HG02970 (cell line): Measurements from ENCODE around the gene LEKR1.
"Not testable (repeated sequence)": the region's sequence is repeated elsewhere in the genome, so short reads cannot be mapped to it uniquely, and the experiment has no call there.

Experiments used
- ATAC-seq: cut with Tn5 transposase; IDR thresholded peaks from one replicate; pipeline ENCODE4 v1.9.1; 2021; ENCODE audit warnings: mild to moderate bottlenecking, moderate library complexity, moderate number of reproducible peaks; ENCODE audit not compliant: unreplicated experiment, low FRiP score

The LEKR1 gene

DNA sequence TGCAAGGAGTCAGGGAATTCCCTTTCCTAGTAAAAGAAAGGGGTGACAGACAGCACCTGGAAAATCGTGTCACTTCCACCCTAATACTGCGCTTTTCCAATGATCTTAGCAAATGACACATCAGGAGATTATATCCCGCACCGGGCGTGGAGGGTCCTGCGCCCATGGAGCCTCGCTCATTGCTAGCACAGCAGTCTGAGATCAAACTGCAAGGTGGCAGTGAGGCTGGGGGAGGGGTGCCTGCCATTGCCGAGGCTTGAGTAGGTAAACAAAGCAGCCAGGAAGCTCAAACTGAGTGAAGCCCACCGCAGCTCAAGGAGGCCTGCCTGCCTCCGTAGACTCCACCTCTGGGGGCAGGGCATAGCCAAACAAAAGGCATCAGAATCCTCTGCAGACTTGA lies 140.2 kb downstream of the LEKR1 start:
- not testable (repeated sequence) for ATAC-seq

DNA sequence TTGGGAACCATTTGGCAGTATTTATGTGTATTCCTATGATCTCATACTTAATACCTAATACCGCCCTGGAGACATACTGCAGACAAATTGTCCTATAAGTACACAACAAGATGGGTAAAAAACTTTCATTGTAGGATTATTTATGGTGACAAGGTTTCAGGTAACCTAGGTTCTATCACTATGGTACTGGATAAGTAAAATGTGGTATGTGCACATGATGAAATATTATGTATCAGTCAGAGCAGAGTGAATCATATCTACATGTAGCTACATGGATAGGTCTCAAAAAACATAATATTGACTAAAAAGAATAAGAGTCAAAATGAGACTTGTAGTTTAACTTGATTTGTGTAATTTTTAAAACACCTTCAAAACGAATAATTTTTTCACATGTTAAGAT lies 147.8 kb downstream of the LEKR1 start:
- no peak for ATAC-seq

DNA sequence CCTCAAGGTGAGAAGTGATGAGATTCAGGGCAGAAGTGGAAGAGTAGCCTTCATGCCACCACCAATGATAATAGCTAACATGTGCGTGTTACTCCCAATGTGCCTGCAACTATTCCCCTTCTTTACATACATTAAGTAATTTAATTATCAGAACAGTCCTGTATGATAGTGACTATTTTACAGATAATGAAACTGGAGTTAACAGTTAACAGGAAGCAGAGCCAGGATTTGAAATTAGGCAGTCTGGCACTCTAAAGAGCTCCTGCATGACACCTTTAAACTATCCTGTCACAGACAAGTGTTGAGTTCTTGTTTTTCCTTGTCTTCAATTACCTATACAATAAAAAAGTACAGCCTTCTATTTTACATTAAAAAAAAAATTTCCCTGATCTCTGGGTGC lies 148.8 kb downstream of the LEKR1 start:
- ATAC-seq, result no peak

DNA sequence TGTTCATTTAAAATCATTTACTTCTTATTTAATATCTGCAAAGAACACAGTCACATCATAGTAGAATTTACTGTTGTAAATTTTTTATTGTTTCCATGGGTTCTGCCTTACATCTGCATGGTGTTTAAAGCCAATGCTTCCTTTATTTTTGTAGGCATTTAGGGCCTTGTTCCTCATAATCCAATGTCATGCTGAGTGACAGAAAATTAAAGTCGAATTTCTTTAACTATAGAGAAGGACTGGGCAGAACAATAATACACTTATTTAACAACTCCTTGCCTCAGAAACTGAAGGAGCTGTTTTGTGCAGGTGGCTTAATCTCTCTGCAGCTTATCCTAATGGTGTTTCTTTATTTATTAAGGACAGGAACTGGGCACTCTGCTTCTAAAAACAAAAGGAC lies 149.6 kb downstream of the LEKR1 start:
- no peak for ATAC-seq

DNA sequence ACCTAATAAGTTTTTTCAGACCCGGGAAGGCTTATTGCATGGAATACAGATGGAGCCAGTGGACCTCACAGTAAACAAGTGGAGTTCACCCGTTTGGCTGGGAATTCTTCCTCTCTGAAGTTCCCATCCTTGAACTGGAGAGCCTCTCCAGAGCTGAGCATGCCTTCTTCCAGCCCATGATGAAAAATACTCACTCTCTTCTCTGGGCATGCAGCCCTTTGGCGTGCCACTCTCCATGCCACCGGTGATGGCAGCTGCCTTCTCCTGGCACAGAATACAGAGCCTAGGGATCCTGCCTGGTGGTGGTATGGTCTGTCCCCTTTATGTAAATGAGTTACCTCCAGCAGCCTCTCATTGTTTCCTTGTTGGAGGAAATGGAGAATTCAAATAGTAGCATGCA lies 150.8 kb downstream of the LEKR1 start:
- ATAC-seq, result no peak

DNA sequence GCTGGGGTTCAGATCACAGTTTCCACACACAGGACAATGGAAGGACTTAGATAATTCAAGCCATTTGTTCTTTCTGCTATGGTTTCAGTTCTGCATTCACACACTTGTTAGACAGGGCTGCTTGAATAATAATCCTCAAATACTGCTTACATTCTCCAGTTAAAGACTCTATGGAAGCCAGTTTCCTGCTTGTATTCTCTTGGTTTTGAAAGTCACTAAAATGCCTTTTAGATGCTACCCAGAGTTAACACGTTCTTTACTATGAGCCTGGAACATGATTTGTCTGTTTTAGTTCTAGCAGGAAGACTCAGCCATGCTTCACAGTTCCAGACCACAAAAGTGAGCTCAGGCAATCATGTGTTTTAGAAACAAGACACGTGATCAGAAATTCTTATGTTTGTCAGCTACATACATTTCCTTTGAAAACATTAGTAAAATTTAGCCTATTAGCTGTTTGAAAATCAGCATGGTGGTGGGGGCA lies 152.4 kb downstream of the LEKR1 start:
- ATAC-seq, result peak; percentile 86

DNA sequence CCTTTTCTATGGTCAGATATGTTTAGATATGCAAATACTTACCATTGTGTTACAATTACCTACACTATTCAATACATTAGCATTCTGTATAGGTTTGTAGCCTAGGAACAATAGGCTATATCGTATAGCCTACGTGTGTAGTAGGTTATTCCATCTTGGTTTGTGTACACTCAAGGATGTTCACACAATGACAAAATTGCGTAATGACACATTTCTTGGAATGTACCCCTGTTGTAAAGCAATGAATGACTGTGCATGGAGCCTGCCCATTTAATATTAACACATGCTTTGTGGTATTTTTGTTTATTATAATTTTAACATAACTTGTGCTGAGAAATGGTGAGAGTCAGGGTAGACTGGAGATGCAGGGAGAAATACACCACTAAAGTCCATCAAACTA lies 154.9 kb downstream of the LEKR1 start:
- no peak for ATAC-seq

DNA sequence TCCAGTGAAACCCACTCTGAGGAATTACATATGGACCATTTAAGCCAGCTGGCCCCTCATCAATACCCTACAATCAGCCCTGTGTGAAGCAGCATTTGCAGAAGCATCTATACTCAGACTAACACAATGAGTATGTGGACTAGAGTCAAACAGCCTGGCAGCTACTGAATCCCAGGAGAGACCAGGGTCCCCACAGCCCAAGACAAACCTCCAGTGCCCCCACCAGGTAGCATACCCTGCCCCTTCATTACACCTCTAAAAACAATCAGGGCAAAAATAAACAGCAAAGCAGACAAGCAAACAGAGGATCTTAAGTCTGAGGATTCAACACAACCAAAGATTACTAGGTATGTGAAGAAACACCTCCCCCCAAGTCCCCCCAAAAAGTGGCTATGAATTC lies 157.4 kb downstream of the LEKR1 start:
- ATAC-seq, result no peak

DNA sequence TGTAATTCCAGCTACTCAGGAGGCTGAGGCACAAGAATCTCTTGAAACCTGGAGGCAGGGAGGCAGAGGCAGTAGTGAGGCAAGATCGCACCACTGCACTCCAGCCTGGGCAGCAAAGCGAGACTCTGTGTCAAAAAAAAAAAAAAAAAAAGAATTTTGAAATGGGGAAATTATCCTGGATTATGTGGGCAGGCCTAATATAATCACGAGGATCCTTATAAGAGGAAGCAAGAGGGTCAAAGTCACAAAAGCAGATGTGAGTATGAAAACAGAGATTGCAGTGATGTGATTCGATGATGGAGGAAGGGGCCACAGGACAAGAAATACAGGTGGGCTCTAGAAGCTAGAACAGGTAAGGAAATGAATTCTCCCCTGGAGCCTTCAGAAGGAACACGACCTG lies 159.6 kb downstream of the LEKR1 start:
- no peak for ATAC-seq

DNA sequence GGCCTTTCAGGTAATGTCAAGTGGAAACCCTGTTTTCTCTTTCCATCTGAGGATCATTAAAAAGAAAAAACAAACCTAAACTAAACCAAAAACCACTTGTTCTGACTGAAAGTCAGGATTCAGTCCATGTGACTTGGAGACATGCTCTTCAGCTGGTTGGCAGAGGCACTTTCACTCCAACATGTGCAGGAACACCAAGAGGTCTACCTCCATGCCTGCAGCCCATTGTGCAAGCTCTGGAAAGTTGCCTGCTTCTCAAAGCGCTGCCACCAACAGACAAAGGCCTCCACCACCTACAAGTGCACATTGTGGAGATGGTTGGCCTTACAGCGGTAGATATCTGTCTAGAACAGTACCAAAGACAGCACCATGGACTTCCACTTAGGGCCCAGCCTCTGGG lies 161.8 kb downstream of the LEKR1 start:
- no peak for ATAC-seq

DNA sequence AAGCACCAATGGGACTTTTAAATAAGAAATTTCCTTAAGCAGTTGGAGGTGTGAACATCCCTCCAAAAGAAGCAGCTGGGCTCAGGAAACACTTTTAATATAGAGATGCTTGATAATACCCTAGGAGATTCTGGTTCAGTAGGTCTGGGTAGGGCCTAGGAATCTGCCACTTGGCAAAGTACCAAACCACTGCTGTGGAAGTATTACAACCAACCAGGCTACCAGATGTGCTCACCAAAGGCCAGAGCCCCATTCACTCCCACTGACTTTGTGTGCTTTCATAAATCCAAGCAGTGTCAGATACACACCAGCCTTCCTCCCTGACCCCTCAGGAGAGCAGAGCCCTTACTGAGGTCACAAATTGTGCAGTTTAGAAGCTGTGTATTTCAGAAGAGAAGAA lies 171.2 kb downstream of the LEKR1 start:
- ATAC-seq, result no peak

DNA sequence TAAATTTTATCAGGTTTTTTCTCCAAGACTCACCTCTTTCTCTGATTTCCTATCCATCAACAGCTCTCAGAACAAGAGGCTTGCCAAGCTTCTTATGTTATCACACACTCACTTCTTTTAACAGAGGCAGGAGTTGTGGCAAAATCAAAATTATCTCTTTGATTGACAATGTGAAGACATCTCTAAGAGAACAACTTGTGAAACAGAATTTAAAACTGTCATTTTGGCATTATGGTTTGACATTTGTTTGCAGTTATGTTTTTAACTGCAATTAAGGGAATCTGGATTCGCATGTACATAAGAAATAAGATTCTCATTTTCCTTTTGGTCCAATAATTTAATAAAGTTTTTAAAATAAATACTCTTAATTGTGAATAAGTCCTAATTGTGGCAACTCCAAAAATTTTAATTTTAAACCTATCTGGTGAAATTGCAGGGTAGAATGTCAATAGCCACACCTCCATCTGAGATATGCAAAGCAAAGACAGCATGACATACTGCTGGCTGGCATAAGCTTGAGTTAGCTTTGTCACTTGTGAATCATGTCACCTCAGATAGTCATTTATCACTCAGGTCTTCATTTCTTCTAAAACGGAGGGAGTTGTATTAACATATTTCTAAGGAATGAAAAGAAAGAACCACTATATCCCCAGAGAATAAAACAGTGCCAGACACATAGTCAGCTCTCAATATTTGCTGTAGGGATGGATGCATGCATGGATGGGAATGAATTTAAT lies 175.2 kb downstream of the LEKR1 start:
- ATAC-seq, result no peak

DNA sequence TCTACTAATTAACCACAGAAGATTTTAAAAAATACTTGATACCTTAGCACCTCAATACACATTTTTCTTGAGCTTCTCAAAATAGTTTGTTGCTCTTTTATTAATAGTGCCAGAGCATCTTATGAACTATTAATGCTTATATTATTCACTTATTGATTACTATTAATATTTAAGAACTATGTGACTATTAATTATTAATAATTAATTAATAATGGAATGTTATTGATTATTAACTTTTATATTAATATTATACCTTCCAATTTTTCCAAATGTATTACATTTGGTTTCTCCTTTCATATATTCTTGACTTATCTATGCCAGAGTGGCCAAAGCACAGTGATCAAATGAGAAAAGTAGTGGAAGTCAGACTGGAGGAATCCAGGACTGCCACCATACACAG lies 195.5 kb downstream of the LEKR1 start:
- no peak for ATAC-seq

DNA sequence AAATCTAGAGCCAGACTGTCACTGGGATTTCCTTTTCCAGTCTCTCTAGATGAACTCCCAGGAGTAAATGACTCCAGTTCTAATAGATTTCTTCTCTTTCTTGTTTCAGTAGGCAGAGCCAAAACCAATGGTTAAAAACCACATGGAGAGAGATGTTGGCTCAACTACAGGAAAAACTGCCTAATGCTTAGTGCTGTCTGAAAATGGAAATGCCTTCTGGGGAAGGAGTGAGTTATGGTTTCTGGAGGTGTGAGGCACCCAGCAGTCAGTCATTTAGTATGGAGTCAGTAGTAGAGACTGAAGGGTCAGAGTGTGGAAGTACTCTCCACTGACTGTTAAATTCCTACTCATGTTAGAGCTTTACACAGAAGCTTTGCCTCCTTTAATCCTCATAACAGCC lies 197.1 kb downstream of the LEKR1 start:
- no peak for ATAC-seq

DNA sequence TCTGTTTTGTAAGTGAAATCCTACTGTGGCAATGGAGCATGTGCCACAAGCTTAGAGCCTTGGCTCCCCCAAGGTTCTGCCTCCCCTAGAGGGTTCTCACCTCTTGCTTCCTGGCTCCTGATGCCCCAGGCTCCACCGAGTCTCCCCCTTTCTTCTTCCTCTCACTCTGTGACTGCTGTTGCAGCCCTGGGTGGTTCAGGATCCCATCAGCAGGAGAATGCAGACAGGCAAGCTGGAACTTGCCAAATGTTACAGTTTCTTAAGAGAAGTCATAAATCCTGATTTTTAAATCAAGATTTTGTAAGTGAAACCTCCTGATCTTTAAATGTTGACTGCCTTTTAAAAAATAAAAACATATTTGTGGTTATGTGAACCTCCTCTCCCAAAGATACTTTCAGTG lies 199.9 kb downstream of the LEKR1 start:
- ATAC-seq, result no peak

DNA sequence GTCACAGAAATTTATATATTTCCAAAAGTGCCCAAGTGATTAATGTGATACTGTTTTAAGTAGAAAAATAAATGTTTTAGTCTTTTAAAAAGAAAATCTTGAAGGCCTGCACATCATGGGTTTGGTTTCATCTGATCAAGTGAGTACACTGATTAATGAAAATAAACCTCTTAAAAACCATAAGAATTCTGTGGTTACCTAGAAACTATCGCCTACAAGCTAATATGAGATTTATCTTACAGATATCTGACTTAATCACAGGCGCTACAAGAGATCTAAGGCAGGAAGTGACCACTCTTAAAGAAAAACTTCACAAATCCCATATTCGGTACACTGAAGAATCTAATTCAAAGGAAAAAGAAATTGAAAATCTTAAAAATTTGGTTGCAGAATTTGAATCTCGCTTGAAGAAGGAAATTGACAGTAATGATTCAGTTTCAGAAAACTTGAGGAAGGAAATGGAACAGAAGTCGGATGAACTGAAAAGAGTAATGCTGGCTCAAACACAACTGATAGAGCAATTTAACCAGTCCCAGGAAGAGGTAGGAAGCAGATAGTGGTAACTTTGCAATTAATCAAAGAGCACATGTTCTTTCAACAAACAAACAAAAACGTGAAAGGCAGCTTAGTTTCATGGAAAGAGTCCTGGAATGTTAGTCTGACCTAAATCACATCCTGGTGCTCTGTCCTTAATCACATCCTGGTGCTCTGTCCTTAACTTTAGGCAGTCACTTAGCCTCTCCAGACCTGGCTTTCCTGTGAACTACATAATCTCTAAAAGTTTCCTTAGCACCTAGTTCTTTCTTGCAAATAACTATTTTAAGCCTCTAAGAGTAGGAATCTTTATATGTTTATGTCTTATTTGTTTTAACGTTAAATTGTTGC lies 201.9 kb downstream of the LEKR1 start:
- no peak for ATAC-seq

DNA sequence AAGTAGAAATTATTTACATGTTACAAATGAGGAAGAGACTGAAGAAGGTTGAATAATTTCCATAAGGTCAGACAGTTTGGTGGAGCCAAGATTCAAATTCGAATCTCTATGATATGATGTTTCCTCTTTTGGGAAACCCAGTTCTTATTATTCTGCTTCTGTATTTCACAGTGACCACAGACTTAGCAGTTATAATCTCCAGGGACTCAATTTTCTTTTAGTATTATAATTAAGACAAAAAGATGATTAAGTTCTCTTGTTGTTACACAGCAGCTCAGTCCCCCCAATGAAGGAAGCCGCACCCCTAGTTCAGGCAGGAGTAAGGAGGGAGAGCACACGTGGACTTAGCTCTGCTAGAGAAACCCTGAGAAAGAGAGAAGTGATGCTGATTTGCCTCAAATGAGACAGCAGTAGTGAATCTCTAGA lies 203.2 kb downstream of the LEKR1 start:
- no peak for ATAC-seq

DNA sequence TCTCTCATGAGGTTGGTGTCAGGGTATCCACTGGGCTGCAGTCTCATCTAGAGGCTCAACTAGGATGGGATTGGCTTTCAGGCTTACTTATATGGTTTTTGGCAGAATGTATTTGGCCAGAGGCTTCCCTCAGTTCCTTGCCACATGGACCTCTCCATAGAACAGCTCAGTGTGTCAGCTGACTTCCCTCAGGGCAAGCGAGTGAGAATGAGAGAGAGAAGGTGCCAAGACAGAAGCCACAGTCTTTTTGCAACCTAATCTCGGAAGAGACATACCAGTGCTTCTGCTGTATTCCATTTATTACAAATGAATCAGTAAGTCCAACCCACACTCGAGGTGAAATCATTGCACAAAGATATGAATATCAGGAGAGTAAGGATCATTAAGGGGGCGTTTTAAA lies 204.6 kb downstream of the LEKR1 start:
- ATAC-seq, result no peak

DNA sequence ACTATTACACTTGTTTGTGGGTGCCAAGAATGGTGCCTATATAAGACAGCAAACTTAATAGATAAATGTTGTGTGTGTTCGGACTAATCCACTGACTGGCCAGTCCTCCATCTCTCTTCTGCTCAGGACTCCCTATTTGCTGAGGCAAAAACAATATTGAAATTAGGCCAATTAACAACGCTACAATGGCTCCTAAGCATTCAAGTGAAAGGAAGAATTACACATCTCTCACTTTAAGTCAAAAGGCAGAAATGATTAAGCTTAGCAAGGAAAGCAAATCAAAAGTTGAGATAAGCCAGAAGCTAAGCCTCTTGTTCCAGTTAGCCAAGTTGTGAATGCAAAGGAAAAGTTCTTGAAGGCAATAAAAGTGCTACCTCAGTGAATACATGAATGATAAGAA lies 206.8 kb downstream of the LEKR1 start:
- no peak for ATAC-seq

DNA sequence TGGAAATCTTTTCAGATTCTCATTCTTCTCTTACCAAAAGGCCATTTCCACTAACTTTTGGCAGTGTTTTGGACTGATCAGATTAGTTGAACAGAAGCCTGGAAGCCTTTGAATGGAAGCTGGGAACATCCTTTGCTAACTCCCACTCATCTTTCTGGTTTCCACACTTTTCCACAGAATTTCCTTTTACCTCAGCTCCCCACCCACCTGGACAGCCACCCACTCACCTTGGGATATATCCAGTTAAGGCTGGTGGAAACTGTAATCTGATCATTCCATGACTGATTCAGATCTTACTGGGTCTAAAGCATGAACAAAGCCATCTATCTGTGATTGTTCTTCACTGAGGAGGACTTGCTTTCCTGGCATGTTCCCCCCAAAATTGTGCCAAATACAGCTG lies 214.3 kb downstream of the LEKR1 start:
- no peak for ATAC-seq

DNA sequence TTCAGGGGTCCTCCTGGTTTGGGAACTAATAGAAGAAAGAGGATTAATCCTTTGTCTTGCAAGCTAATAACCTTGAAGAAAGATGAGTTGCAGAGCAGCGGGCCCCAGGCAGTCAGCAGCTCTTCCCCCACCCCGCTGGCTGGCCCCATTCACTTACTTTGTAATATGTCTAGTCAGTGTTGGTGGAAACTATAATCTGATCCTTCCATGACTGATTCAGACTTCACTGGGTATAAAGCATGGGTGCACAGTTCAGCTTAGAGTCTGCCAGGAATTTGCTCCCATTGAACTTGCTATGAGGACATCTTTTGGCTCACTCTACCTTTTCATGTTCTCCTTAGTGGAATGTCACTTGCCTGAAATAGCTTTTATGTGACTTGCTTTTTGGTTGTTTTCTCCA lies 216.1 kb downstream of the LEKR1 start:
- ATAC-seq, result no peak

DNA sequence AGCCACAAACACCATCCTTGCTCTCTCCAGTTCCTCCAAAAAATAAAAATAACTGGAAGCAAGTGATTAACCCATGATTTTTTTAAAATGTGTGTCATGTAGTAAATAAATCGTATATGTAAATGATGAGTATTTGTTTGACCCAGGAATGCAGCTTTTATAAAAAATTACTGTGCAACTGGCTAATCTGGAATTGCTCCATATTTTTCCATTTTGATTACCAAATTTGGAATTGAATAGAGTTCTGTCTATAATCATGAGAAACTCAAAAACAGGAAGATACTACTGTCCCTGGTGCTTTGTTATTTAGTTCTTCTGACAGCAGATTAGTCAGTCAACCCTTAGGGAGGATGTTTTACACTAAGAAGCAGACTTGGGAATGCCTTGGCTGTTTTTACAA lies 217.6 kb downstream of the LEKR1 start:
- ATAC-seq, result no peak
